Measurements from ENCODE around the gene TSPEAR.
"Not testable (repeated sequence)": the region's sequence is repeated elsewhere in the genome, so short reads cannot be mapped to it uniquely, and the experiment has no call there.

The TSPEAR gene

GRCh38 chr21:44681861-44682579 lies 29.4 kb downstream of the TSPEAR start, which contains the start of gene KRTAP12-1:
Gene KRTAP12-1, minus strand, starts transcription at chr21:44682163. Its CDS starts 40 bp downstream, at chr21:44682123.
- DNase-seq: no peak

GRCh38 chr21:44681152-44681551 lies 30.2 kb downstream of the TSPEAR start:
- no peak for DNase-seq

- no peak for DNase-seq
Observed at GRCh38 chr21:44677881-44678280, 33.5 kb downstream of the TSPEAR start.

- no peak for DNase-seq
Observed at GRCh38 chr21:44671911-44672310, 39.5 kb downstream of the TSPEAR start.

GRCh38 chr21:44670642-44671432 lies 40.5 kb downstream of the TSPEAR start:
- no peak for DNase-seq

- no peak for DNase-seq
Observed at GRCh38 chr21:44667612-44668011, 43.8 kb downstream of the TSPEAR start.

- no peak for DNase-seq
Observed at GRCh38 chr21:44666401-44667320, 44.7 kb downstream of the TSPEAR start, which contains the start of gene KRTAP12-2. Gene KRTAP12-2, minus strand, starts transcription at chr21:44666927. Its CDS starts 41 bp downstream, at chr21:44666886.

GRCh38 chr21:44664691-44665090 lies 46.7 kb downstream of the TSPEAR start:
- DNase-seq: no peak

- DNase-seq: not testable (repeated sequence)
Observed at GRCh38 chr21:44661567-44661966, 49.8 kb downstream of the TSPEAR start.

- peak; percentile 34 for DNase-seq
Observed at GRCh38 chr21:44658913-44659595, 52.3 kb downstream of the TSPEAR start.

GRCh38 chr21:44658541-44658910 lies 52.8 kb downstream of the TSPEAR start:
- DNase-seq: no peak

GRCh38 chr21:44657635-44658540 lies 53.5 kb downstream of the TSPEAR start, which contains the start of gene KRTAP12-3:
Gene KRTAP12-3, plus strand, starts transcription at chr21:44657932. Its CDS starts 48 bp downstream, at chr21:44657980.
- peak; percentile 80 for DNase-seq

- DNase-seq: no peak
Observed at GRCh38 chr21:44656868-44657267, 54.5 kb downstream of the TSPEAR start.

GRCh38 chr21:44654576-44655175 lies 56.7 kb downstream of the TSPEAR start, which contains the start of gene KRTAP12-4:
Gene KRTAP12-4, minus strand, starts transcription at chr21:44654659. Its CDS starts 45 bp downstream, at chr21:44654614.
- DNase-seq: peak; percentile 5

- peak; percentile 77 for DNase-seq
Observed at GRCh38 chr21:44653656-44654575, 57.5 kb downstream of the TSPEAR start.

- no peak for DNase-seq
Observed at GRCh38 chr21:44653123-44653522, 58.2 kb downstream of the TSPEAR start.

- no peak for DNase-seq
Observed at GRCh38 chr21:44650973-44651675, 60.2 kb downstream of the TSPEAR start.

GRCh38 chr21:44650265-44650972 lies 61.0 kb downstream of the TSPEAR start:
- no peak for DNase-seq

Measured in CD4-positive, alpha-beta T cell treated with Interleukin-12 subunit alpha and Interleukin-12 subunit beta, for 1 hour (primary cell).